ENCODE results near the gene STARD7. TPM values are rescaled to one million over a fixed set of nuclear protein-coding genes. Genes with fewer than 3 reads are reported as not detected.

The STARD7 gene
- total and polyA plus RNA-seq, 7 donors = 39.6 to 88.5 (median 69.5) TPM

DNA sequence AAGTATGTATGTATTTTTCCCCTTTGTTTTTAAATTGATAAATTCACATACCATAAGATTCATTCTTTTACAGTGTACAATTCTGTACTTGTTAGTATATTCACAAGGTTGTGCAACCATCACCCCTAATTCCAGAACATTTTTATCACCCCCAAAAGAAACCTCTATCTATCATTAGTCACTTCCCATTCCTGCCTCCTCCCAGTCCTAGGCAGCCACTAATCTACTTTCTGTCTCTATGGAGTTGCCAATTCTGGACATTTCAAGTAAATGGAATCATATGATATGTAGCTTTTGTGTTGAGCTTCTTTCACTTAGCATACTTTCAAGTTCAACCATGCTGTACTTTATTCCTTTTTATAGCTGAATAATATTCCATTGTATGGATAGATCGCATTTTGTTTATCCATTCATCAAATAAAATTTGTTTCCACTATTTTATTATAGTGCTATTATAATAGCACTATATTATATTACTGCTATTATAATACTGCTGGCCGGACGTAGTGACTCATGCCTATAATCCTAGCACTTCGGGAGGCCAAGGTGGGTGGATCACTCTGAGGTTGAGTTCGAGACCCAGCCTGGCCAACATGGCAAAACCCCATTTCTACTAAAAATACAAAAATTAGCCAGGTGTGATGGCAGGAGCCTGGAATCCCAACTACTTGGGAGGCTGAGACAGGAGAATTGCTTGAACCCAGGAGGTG lies 10.9 kb downstream of the STARD7 start:
- Histone ChIP-seq H3K4me3 (no peak overlapping the region), H3K9me3 (no peaks in the 10 kb centered on the region), H3K27ac (no peak overlapping the region), H3K4me1 (peaks cover 0 to 46% (median 31%) of the 10 kb centered on the region in 4 donors), H3K36me3 (peaks cover 10 to 25% (median 16%) of the 10 kb centered on the region in 4 donors), H3K27me3 (no peaks in the 10 kb centered on the region)
- intact Hi-C loops (cut with DNase I) = no loop called here
- DNase-seq = no peak
- 25 to 77% methylated on average over 5 of the region's 5 CpGs for WGBS, 2 donors
- TF ChIP-seq CTCF (IDR thresholded peaks at IDR 0.05) (no peak), EP300 (IDR thresholded peaks at IDR 0.05) (no peak), POLR2AphosphoS5 (IDR thresholded peaks at IDR 0.05) (no peak), POLR2A (IDR thresholded peaks at IDR 0.05) (no peak)

DNA sequence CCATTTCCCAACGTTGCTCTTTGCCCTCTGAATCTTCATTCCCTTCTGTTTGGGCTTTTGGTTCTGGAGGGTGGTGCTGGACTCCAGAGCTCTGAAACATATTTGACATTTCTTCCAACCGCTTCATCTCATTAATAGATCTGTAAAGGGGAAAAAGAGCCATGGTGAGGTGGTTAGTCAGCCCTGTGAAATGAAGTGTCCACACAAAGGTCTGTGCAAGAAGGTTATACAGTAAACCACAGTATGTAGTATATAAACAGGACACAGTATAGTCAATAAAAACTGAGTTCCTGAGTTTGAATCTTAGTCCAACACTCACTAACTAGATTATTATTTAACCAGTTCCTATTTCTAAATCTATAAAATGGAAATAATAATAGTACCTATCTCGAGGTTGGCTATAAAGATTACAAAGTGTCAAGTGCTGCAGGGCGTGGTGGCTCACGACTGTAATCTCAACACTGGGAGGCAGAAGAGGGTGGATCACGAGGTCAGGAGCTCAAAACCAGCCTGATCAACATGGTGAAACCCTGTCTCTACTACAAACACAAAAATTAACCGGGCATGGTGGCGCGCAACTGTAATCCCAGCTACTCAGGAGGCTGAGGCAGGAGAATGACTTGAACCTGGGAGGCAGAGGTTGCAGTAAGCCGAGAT lies 13.1 kb downstream of the STARD7 start:
- Histone ChIP-seq H3K4me1 (peaks cover 0 to 24% (median 15%) of the 10 kb centered on the region in 4 donors), H3K4me3 (no peak overlapping the region), H3K9me3 (no peaks in the 10 kb centered on the region), H3K27ac (no peak overlapping the region), H3K36me3 (peaks cover 29 to 47% (median 32%) of the 10 kb centered on the region in 4 donors), H3K27me3 (no peaks in the 10 kb centered on the region)
- WGBS, 2 donors = 46 to 78% methylated on average over 10 of the region's 10 CpGs
- TF ChIP-seq POLR2AphosphoS5 (IDR thresholded peaks at IDR 0.05) (no peak), CTCF (IDR thresholded peaks at IDR 0.05) (no peak), EP300 (IDR thresholded peaks at IDR 0.05) (no peak), POLR2A (IDR thresholded peaks at IDR 0.05) (no peak)
- intact Hi-C loops (cut with DNase I) = no loop called here
- DNase-seq = no peak

- H3K27me3 ChIP-seq = no peaks in the 10 kb centered on the region
- no peak for DNase-seq
- 95 to 96% methylated on average over 11 of the region's 11 CpGs for WGBS, 2 donors
- H3K36me3 ChIP-seq = peaks cover 29 to 79% (median 45%) of the 10 kb centered on the region in 4 donors
- intact Hi-C loops (cut with DNase I) = no loop called here
- H3K4me1 ChIP-seq = no peaks in the 10 kb centered on the region
- H3K4me3 ChIP-seq = no peak overlapping the region
- H3K27ac ChIP-seq = no peak overlapping the region
- no peak for TF ChIP-seq POLR2A (IDR thresholded peaks at IDR 0.05)
- no peak for TF ChIP-seq EP300 (IDR thresholded peaks at IDR 0.05)
- no peak for TF ChIP-seq POLR2AphosphoS5 (IDR thresholded peaks at IDR 0.05)
- no peak for TF ChIP-seq CTCF (IDR thresholded peaks at IDR 0.05)
- H3K9me3 ChIP-seq = no peaks in the 10 kb centered on the region
Observed at GRCh38 chr2:96191937-96192670, 16.5 kb downstream of the STARD7 start.

- TF ChIP-seq CTCF (IDR thresholded peaks at IDR 0.05) (no peak), POLR2A (IDR thresholded peaks at IDR 0.05) (no peak), EP300 (IDR thresholded peaks at IDR 0.05) (no peak), POLR2AphosphoS5 (IDR thresholded peaks at IDR 0.05) (no peak)
Observed at GRCh38 chr2:96188821-96189526, 19.7 kb downstream of the STARD7 start.

More at GRCh38 chr2:96188821-96189526, 19.7 kb downstream of the STARD7 start:
- Histone ChIP-seq H3K27me3 (no peaks in the 10 kb centered on the region), H3K36me3 (peaks cover 30 to 97% (median 62%) of the 10 kb centered on the region in 4 donors), H3K4me1 (no peaks in the 10 kb centered on the region), H3K9me3 (no peaks in the 10 kb centered on the region), H3K27ac (no peak overlapping the region), H3K4me3 (no peak overlapping the region)
- intact Hi-C loops (cut with DNase I) = no loop called here
- no peak for DNase-seq
- 92 to 93% methylated on average over 12 of the region's 12 CpGs for WGBS, 2 donors

Data from sigmoid colon (tissue), 7 donors.